HG02840 (cell line): ENCODE results near the gene TSSK1B.
"Not testable (repeated sequence)": the region's sequence is repeated elsewhere in the genome, so short reads cannot be mapped to it uniquely, and the experiment has no call there.

ENCODE experiments used
- ATAC-seq: cut with Tn5 transposase; IDR thresholded peaks from one replicate; pipeline ENCODE4 v1.9.1; 2021; ENCODE audit warnings: mild to moderate bottlenecking, moderate library complexity, moderate number of reproducible peaks; ENCODE audit not compliant: unreplicated experiment, low FRiP score

TSSK1B gene

GRCh38 chr5:113434889-113435288 lies at the start of gene TSSK1B:
TSS of gene TSSK1B (minus strand) at chr5:113434989. CDS start at chr5:113434839, 150 bp downstream.
- no peak for ATAC-seq

GRCh38 chr5:113480243-113480642 lies 45.5 kb upstream of the TSSK1B start:
- no peak for ATAC-seq

- ATAC-seq = no peak
Measured at GRCh38 chr5:113478691-113479090, 43.9 kb upstream of the TSSK1B start.

GRCh38 chr5:113474100-113474728 lies 39.4 kb upstream of the TSSK1B start:
- no peak for ATAC-seq

- no peak for ATAC-seq
Measured at GRCh38 chr5:113463032-113463431, 28.2 kb upstream of the TSSK1B start.

GRCh38 chr5:113457106-113457505 lies 22.3 kb upstream of the TSSK1B start:
- ATAC-seq = not testable (repeated sequence)

GRCh38 chr5:113452941-113453340 lies 18.2 kb upstream of the TSSK1B start:
- no peak for ATAC-seq

GRCh38 chr5:113451797-113452196 lies 17.0 kb upstream of the TSSK1B start:
- ATAC-seq = no peak

GRCh38 chr5:113450929-113451328 lies 16.1 kb upstream of the TSSK1B start:
- ATAC-seq = no peak

- ATAC-seq = no peak
Measured at GRCh38 chr5:113450462-113450861, 15.7 kb upstream of the TSSK1B start.

GRCh38 chr5:113448252-113448651 lies 13.5 kb upstream of the TSSK1B start:
- no peak for ATAC-seq

GRCh38 chr5:113447498-113448050 lies 12.8 kb upstream of the TSSK1B start:
- no peak for ATAC-seq

GRCh38 chr5:113446358-113446927 lies 11.7 kb upstream of the TSSK1B start:
- ATAC-seq = no peak

- no peak for ATAC-seq
Measured at GRCh38 chr5:113437111-113437510, 2.3 kb upstream of the TSSK1B start.

GRCh38 chr5:113435575-113435974 lies 786 bp upstream of the TSSK1B start:
- no peak for ATAC-seq

- ATAC-seq = no peak
Measured at GRCh38 chr5:113433862-113434612, 752 bp downstream of the TSSK1B start.

- no peak for ATAC-seq
Measured at GRCh38 chr5:113433071-113433470, 1.7 kb downstream of the TSSK1B start.

GRCh38 chr5:113427871-113428574 lies 6.8 kb downstream of the TSSK1B start:
- no peak for ATAC-seq

- no peak for ATAC-seq
Measured at GRCh38 chr5:113425909-113426308, 8.9 kb downstream of the TSSK1B start.

- ATAC-seq = no peak
Measured at GRCh38 chr5:113421693-113422092, 13.1 kb downstream of the TSSK1B start.

- no peak for ATAC-seq
Measured at GRCh38 chr5:113405530-113405929, 29.3 kb downstream of the TSSK1B start.
